HG02973 (cell line): ENCODE data around the gene EXPH5.
A peak's percentile ranks its signal among the peaks of the same experiment; 100 is the strongest.
"Not testable (repeated sequence)": the region's sequence is repeated elsewhere in the genome, so short reads cannot be mapped to it uniquely, and the experiment has no call there.

Source experiments
- ATAC-seq: cut with Tn5 transposase; IDR thresholded peaks from one replicate; pipeline ENCODE4 v1.9.1; 2021; ENCODE audit warnings: moderate library complexity; ENCODE audit not compliant: unreplicated experiment

The EXPH5 gene

GRCh38 chr11:108593214-108593922 is at the start of gene EXPH5:
Gene EXPH5 (minus strand): TSS chr11:108593768. CDS start chr11:108593536, 232 bp downstream.
- ATAC-seq = peak; percentile 95

GRCh38 chr11:108641752-108642151 is 48.2 kb upstream of the EXPH5 start:
- ATAC-seq = not testable (repeated sequence)

- ATAC-seq = no peak
Observed at GRCh38 chr11:108639146-108639545, 45.6 kb upstream of the EXPH5 start.

- no peak for ATAC-seq
Observed at GRCh38 chr11:108636222-108636621, 42.7 kb upstream of the EXPH5 start.

GRCh38 chr11:108635106-108635505 is 41.5 kb upstream of the EXPH5 start:
- no peak for ATAC-seq

- no peak for ATAC-seq
Observed at GRCh38 chr11:108632041-108632704, 38.6 kb upstream of the EXPH5 start.

GRCh38 chr11:108629274-108629673 is 35.7 kb upstream of the EXPH5 start:
- no peak for ATAC-seq

- ATAC-seq = no peak
Observed at GRCh38 chr11:108628812-108629211, 35.2 kb upstream of the EXPH5 start.

GRCh38 chr11:108628326-108628725 is 34.8 kb upstream of the EXPH5 start:
- ATAC-seq = no peak

GRCh38 chr11:108624196-108624925 is 30.8 kb upstream of the EXPH5 start:
- no peak for ATAC-seq

GRCh38 chr11:108622341-108622740 is 28.8 kb upstream of the EXPH5 start:
- no peak for ATAC-seq

GRCh38 chr11:108620958-108621772 is 27.6 kb upstream of the EXPH5 start:
- ATAC-seq = peak; percentile 89

GRCh38 chr11:108618529-108618928 is 25.0 kb upstream of the EXPH5 start:
- ATAC-seq = no peak

- no peak for ATAC-seq
Observed at GRCh38 chr11:108617055-108617454, 23.5 kb upstream of the EXPH5 start.

GRCh38 chr11:108616549-108616948 is 23.0 kb upstream of the EXPH5 start:
- ATAC-seq = no peak

- no peak for ATAC-seq
Observed at GRCh38 chr11:108614086-108614485, 20.5 kb upstream of the EXPH5 start.

GRCh38 chr11:108609682-108610081 is 16.1 kb upstream of the EXPH5 start:
- ATAC-seq = no peak

- ATAC-seq = no peak
Observed at GRCh38 chr11:108608548-108608947, 15.0 kb upstream of the EXPH5 start.

GRCh38 chr11:108606495-108607160 is 13.1 kb upstream of the EXPH5 start:
- no peak for ATAC-seq

- ATAC-seq = no peak
Observed at GRCh38 chr11:108606070-108606469, 12.5 kb upstream of the EXPH5 start.
